ENCODE data around the gene PDGFRB. TPM values are rescaled to one million over a fixed set of nuclear protein-coding genes. Genes with fewer than 3 reads are reported as not detected.

The PDGFRB gene
- total RNA-seq, 1 experiment from 2014 or later: not detected

GRCh38 chr5:150078802-150079689 is 76.6 kb downstream of the PDGFRB start:
- no peaks in the 10 kb centered on the region for H3K9me3 ChIP-seq (ENCODE audit: low read length)
- no peaks in the 10 kb centered on the region for H3K4me1 ChIP-seq (ENCODE audit: low read length)
- H3K36me3 ChIP-seq (ENCODE audit: insufficient read depth, low read length): no peaks in the 10 kb centered on the region
- no peak overlapping the region for H2AFZ ChIP-seq (ENCODE audit: low read length)
- H3K4me3 ChIP-seq (ENCODE audit: low read length): no peak overlapping the region
- no peak overlapping the region for H3K4me2 ChIP-seq (ENCODE audit: low read depth, low read length, poor library complexity, severe bottlenecking)
- no peaks in the 10 kb centered on the region for H3K9me2 ChIP-seq (replicated peaks; ENCODE audit: insufficient read depth, low read length)
- no peaks in the 10 kb centered on the region for H3K79me2 ChIP-seq (ENCODE audit: low read length)
- H3K9ac ChIP-seq (ENCODE audit: low read length): no peak overlapping the region
- no peak for DNase-seq
- H3K27me3 ChIP-seq (ENCODE audit: low read length): no peaks in the 10 kb centered on the region
- no peaks in the 10 kb centered on the region for H4K20me1 ChIP-seq (ENCODE audit: insufficient read depth, low read depth, low read length)
- no peak overlapping the region for H3K27ac ChIP-seq (ENCODE audit: low read length)

GRCh38 chr5:150077996-150078801 is 77.4 kb downstream of the PDGFRB start:
- H3K4me1 ChIP-seq (ENCODE audit: low read length): no peaks in the 10 kb centered on the region
- no peak overlapping the region for H3K27ac ChIP-seq (ENCODE audit: low read length)
- no peak overlapping the region for H2AFZ ChIP-seq (ENCODE audit: low read length)
- H4K20me1 ChIP-seq (ENCODE audit: insufficient read depth, low read depth, low read length): no peaks in the 10 kb centered on the region
- no peak overlapping the region for H3K4me3 ChIP-seq (ENCODE audit: low read length)
- no peaks in the 10 kb centered on the region for H3K9me3 ChIP-seq (ENCODE audit: low read length)
- no peaks in the 10 kb centered on the region for H3K27me3 ChIP-seq (ENCODE audit: low read length)
- H3K9ac ChIP-seq (ENCODE audit: low read length): no peak overlapping the region
- no peak for DNase-seq
- no peak overlapping the region for H3K4me2 ChIP-seq (ENCODE audit: low read depth, low read length, poor library complexity, severe bottlenecking)
- H3K79me2 ChIP-seq (ENCODE audit: low read length): no peaks in the 10 kb centered on the region
- H3K36me3 ChIP-seq (ENCODE audit: insufficient read depth, low read length): no peaks in the 10 kb centered on the region
- H3K9me2 ChIP-seq (replicated peaks; ENCODE audit: insufficient read depth, low read length): no peaks in the 10 kb centered on the region

GRCh38 chr5:150077060-150077459 is 78.6 kb downstream of the PDGFRB start:
- no peak overlapping the region for H3K9ac ChIP-seq (ENCODE audit: low read length)
- H3K9me3 ChIP-seq (ENCODE audit: low read length): no peaks in the 10 kb centered on the region
- H3K79me2 ChIP-seq (ENCODE audit: low read length): no peaks in the 10 kb centered on the region
- DNase-seq: no peak
- no peak overlapping the region for H2AFZ ChIP-seq (ENCODE audit: low read length)
- H3K4me2 ChIP-seq (ENCODE audit: low read depth, low read length, poor library complexity, severe bottlenecking): no peak overlapping the region
- H3K4me3 ChIP-seq (ENCODE audit: low read length): no peak overlapping the region
- H4K20me1 ChIP-seq (ENCODE audit: insufficient read depth, low read depth, low read length): no peaks in the 10 kb centered on the region
- H3K27me3 ChIP-seq (ENCODE audit: low read length): no peaks in the 10 kb centered on the region
- no peaks in the 10 kb centered on the region for H3K36me3 ChIP-seq (ENCODE audit: insufficient read depth, low read length)
- no peak overlapping the region for H3K27ac ChIP-seq (ENCODE audit: low read length)
- H3K4me1 ChIP-seq (ENCODE audit: low read length): no peaks in the 10 kb centered on the region
- no peaks in the 10 kb centered on the region for H3K9me2 ChIP-seq (replicated peaks; ENCODE audit: insufficient read depth, low read length)

GRCh38 chr5:150075806-150076205 is 79.8 kb downstream of the PDGFRB start:
- Histone ChIP-seq H3K79me2 (ENCODE audit: low read length) (no peaks in the 10 kb centered on the region), H3K4me1 (ENCODE audit: low read length) (no peaks in the 10 kb centered on the region), H3K36me3 (ENCODE audit: insufficient read depth, low read length) (no peaks in the 10 kb centered on the region), H2AFZ (ENCODE audit: low read length) (no peak overlapping the region), H3K4me2 (ENCODE audit: low read depth, low read length, poor library complexity, severe bottlenecking) (no peak overlapping the region), H3K9ac (ENCODE audit: low read length) (no peak overlapping the region), H3K27ac (ENCODE audit: low read length) (no peak overlapping the region), H4K20me1 (ENCODE audit: insufficient read depth, low read depth, low read length) (no peaks in the 10 kb centered on the region), H3K4me3 (ENCODE audit: low read length) (no peak overlapping the region), H3K9me2 (replicated peaks; ENCODE audit: insufficient read depth, low read length) (no peaks in the 10 kb centered on the region), H3K27me3 (ENCODE audit: low read length) (no peaks in the 10 kb centered on the region), H3K9me3 (ENCODE audit: low read length) (no peaks in the 10 kb centered on the region)
- DNase-seq: peak; percentile 55

GRCh38 chr5:150075233-150075632 is 80.4 kb downstream of the PDGFRB start:
- no peak overlapping the region for H3K4me2 ChIP-seq (ENCODE audit: low read depth, low read length, poor library complexity, severe bottlenecking)
- H4K20me1 ChIP-seq (ENCODE audit: insufficient read depth, low read depth, low read length): no peaks in the 10 kb centered on the region
- no peak overlapping the region for H3K4me3 ChIP-seq (ENCODE audit: low read length)
- H3K79me2 ChIP-seq (ENCODE audit: low read length): no peaks in the 10 kb centered on the region
- no peaks in the 10 kb centered on the region for H3K36me3 ChIP-seq (ENCODE audit: insufficient read depth, low read length)
- no peaks in the 10 kb centered on the region for H3K4me1 ChIP-seq (ENCODE audit: low read length)
- no peak overlapping the region for H2AFZ ChIP-seq (ENCODE audit: low read length)
- no peak overlapping the region for H3K9ac ChIP-seq (ENCODE audit: low read length)
- no peak for DNase-seq
- no peak overlapping the region for H3K27ac ChIP-seq (ENCODE audit: low read length)
- no peaks in the 10 kb centered on the region for H3K27me3 ChIP-seq (ENCODE audit: low read length)
- H3K9me2 ChIP-seq (replicated peaks; ENCODE audit: insufficient read depth, low read length): no peaks in the 10 kb centered on the region
- no peaks in the 10 kb centered on the region for H3K9me3 ChIP-seq (ENCODE audit: low read length)

- Histone ChIP-seq H3K4me2 (ENCODE audit: low read depth, low read length, poor library complexity, severe bottlenecking) (no peak overlapping the region), H3K27me3 (ENCODE audit: low read length) (no peaks in the 10 kb centered on the region), H4K20me1 (ENCODE audit: insufficient read depth, low read depth, low read length) (no peaks in the 10 kb centered on the region), H3K4me3 (ENCODE audit: low read length) (no peak overlapping the region), H3K9me3 (ENCODE audit: low read length) (no peaks in the 10 kb centered on the region), H3K4me1 (ENCODE audit: low read length) (no peaks in the 10 kb centered on the region), H3K9me2 (replicated peaks; ENCODE audit: insufficient read depth, low read length) (no peaks in the 10 kb centered on the region), H3K27ac (ENCODE audit: low read length) (no peak overlapping the region), H3K79me2 (ENCODE audit: low read length) (no peaks in the 10 kb centered on the region), H3K9ac (ENCODE audit: low read length) (no peak overlapping the region), H3K36me3 (ENCODE audit: insufficient read depth, low read length) (no peaks in the 10 kb centered on the region), H2AFZ (ENCODE audit: low read length) (no peak overlapping the region)
- no peak for DNase-seq
Measured at GRCh38 chr5:150073677-150074076, 82.0 kb downstream of the PDGFRB start.

- H3K27ac ChIP-seq (ENCODE audit: low read length): no peak overlapping the region
- DNase-seq: no peak
- no peaks in the 10 kb centered on the region for H3K27me3 ChIP-seq (ENCODE audit: low read length)
- H3K79me2 ChIP-seq (ENCODE audit: low read length): no peaks in the 10 kb centered on the region
- H4K20me1 ChIP-seq (ENCODE audit: insufficient read depth, low read depth, low read length): no peaks in the 10 kb centered on the region
- no peaks in the 10 kb centered on the region for H3K36me3 ChIP-seq (ENCODE audit: insufficient read depth, low read length)
- H3K9me2 ChIP-seq (replicated peaks; ENCODE audit: insufficient read depth, low read length): no peaks in the 10 kb centered on the region
- H3K9ac ChIP-seq (ENCODE audit: low read length): no peak overlapping the region
- H3K4me3 ChIP-seq (ENCODE audit: low read length): no peak overlapping the region
- 0 out of 2 replicates have a peak, but pooled peaks cover 2% of the 10 kb centered on the region for H3K4me1 ChIP-seq (ENCODE audit: low read length)
- no peaks in the 10 kb centered on the region for H3K9me3 ChIP-seq (ENCODE audit: low read length)
- H2AFZ ChIP-seq (ENCODE audit: low read length): no peak overlapping the region
- H3K4me2 ChIP-seq (ENCODE audit: low read depth, low read length, poor library complexity, severe bottlenecking): no peak overlapping the region
Measured at GRCh38 chr5:150073086-150073625, 82.5 kb downstream of the PDGFRB start.

GRCh38 chr5:150070821-150071220 is 84.8 kb downstream of the PDGFRB start:
- H2AFZ ChIP-seq (ENCODE audit: low read length): no peak overlapping the region
- DNase-seq: no peak
- no peaks in the 10 kb centered on the region for H3K36me3 ChIP-seq (ENCODE audit: insufficient read depth, low read length)
- peaks cover 20% of the 10 kb centered on the region for H3K4me1 ChIP-seq (ENCODE audit: low read length)
- H3K9ac ChIP-seq (ENCODE audit: low read length): no peak overlapping the region
- no peaks in the 10 kb centered on the region for H3K9me2 ChIP-seq (replicated peaks; ENCODE audit: insufficient read depth, low read length)
- no peaks in the 10 kb centered on the region for H3K79me2 ChIP-seq (ENCODE audit: low read length)
- H3K4me2 ChIP-seq (ENCODE audit: low read depth, low read length, poor library complexity, severe bottlenecking): no peak overlapping the region
- H3K27ac ChIP-seq (ENCODE audit: low read length): no peak overlapping the region
- no peaks in the 10 kb centered on the region for H3K9me3 ChIP-seq (ENCODE audit: low read length)
- H4K20me1 ChIP-seq (ENCODE audit: insufficient read depth, low read depth, low read length): no peaks in the 10 kb centered on the region
- no peaks in the 10 kb centered on the region for H3K27me3 ChIP-seq (ENCODE audit: low read length)
- H3K4me3 ChIP-seq (ENCODE audit: low read length): no peak overlapping the region
